GM19438 (cell line): ENCODE data around the gene NEB.
"Not testable (repeated sequence)": the region's sequence is repeated elsewhere in the genome, so short reads cannot be mapped to it uniquely, and the experiment has no call there.

Experiments used
- ATAC-seq: cut with Tn5 transposase; IDR thresholded peaks from one replicate; pipeline ENCODE4 v1.9.1; 2021; ENCODE audit warnings: low read depth; ENCODE audit not compliant: unreplicated experiment

NEB gene

GRCh38 chr2:151707857-151708256, 26.4 kb downstream of the NEB start:
- ATAC-seq, result no peak

- not testable (repeated sequence) for ATAC-seq
These were observed 29.8 kb downstream of the NEB start for GRCh38 chr2:151704480-151704961.

DNA sequence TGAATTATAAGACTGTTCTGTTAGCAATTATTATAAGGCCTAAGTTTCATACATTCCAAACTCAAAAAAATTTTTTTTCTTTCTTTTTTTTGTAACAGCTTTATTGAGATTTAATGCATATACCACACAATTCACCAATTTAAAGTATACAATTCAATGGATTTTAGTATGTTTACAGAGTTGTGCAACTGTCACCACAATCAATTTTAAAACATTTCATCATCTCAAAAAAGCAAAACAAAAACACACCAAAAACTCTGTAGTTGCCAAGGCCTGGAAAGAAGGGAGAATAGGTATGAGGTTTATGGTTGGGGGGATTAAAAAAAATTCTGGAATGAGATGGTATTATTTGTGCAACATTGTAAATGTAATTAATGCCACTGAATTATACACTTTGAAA, 36.1 kb downstream of the NEB start:
- not testable (repeated sequence) for ATAC-seq

DNA sequence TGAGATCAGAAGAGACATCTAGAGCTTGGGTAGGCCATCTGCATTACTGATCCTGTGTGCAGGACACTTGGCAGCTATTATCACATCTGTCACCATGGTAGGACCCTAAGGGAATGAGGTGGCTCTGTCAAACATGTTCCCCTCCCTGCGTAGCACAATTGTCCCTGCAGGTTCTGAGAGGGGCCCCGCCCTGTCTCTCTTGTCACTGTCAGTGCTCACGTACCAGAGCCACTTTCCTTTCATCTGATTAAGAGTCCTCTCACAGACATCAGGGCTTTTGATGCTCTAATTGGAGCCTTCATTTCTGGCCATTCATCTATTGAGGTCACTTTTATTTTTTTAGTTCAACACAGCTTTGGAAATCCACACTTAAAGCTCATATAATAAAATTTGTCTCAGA, 38.5 kb downstream of the NEB start:
- ATAC-seq, result no peak

DNA sequence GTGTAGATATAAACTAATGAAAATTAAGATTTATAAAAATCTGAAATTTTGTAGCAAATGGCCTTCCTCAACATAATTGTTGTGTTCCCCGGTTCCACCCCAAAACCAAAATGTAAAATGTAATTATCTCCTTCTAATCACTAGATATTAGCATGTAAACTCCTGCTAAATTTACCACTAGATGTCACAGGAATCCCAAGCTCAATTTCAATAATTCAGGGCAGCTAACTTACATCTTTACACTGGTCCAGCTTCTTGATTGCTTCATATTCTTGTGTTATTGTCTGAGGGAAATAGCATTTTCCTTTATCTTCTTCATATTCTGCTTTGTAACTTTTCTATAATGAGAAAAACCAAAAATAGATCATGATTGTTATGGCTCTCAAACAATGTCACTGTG, 42.6 kb downstream of the NEB start:
- ATAC-seq, result no peak

- ATAC-seq, result no peak
These were observed 45.6 kb downstream of the NEB start for GRCh38 chr2:151688719-151689118.

DNA sequence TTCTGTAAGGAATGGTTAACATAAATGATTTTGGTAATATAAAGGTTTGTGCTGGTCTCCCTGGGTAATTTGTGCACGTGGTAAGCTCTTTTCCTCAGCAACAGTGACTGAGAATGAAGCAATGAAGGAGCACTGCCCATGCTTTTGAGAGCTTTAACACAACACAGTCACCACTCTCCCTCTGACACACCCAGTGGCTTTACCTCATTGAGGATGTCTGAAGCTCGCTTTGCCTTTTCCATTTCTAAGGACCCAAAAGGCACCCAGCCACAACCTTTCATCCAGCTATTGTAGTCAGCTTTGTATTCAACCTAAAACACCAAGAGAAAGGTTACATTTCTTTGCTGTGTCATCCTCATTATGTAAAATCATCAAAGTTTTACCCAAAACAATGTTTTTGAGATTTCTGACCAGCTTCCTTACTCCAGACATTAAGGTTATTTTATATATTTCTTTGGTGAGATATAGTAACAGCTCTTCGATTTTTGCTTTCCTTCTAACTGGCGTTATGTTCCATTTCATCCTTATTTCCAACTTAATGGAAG, 51.7 kb downstream of the NEB start:
- ATAC-seq, result no peak

DNA sequence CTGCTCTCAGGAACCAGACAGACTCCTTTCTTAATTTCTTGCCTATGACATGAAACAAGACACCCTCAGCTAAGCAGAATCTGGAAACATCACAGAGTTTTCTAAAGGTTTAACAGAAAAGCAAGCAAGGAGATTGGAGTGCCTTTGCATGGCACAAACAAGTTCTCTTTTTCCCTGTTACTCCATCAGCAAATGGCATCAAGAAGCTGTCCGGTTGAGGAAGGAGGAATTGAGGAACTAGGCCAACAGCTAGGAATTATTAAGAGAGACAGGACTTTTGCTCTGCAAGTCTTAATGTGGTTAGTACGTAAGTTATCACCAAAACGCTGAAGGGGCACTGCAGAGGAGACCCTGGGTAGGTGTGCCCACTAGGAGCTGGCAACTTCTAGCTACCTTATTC, 53.2 kb downstream of the NEB start:
- no peak for ATAC-seq

- no peak for ATAC-seq
These were observed 54.3 kb downstream of the NEB start for GRCh38 chr2:151679994-151680393.

DNA sequence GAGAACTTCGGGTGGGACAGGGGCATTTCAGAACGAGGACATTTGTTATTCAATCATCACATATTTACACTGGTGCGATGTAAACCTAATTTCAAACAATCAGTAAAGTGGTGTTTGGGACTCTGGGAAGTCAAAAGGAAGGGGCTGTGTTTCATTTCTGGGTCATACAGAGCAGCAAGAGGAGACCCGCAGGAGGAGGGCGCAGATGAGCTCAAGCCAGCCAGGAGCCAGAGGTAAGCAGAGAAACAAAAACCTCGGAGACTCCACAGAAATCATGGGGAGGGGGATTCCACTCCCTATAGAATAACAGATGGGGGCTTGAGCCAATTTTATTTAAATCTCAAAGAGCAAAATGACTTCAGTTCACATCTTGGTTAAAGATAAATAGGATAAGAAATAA, 55.4 kb downstream of the NEB start:
- no peak for ATAC-seq

DNA sequence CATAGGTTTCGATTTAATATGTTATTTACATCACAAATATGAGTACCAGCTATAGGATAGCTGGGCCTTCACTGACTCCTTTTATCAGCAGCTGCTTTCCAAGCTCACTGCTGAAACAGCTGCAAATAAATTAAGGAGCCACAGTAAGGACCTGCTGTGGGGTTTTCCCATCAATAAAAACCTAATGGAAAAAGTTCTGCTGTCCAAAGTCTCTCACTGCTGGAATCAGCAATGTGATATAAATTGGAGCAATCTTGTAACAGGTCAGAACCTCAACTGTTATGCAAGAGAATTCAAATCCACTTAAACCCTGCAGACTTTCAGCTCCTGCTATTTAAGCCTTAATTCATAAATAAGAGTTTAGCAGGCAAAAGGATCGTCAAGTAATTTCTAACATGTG, 61.3 kb downstream of the NEB start:
- ATAC-seq, result no peak

- ATAC-seq, result no peak
These were observed 62.0 kb downstream of the NEB start for GRCh38 chr2:151672277-151672676.

DNA sequence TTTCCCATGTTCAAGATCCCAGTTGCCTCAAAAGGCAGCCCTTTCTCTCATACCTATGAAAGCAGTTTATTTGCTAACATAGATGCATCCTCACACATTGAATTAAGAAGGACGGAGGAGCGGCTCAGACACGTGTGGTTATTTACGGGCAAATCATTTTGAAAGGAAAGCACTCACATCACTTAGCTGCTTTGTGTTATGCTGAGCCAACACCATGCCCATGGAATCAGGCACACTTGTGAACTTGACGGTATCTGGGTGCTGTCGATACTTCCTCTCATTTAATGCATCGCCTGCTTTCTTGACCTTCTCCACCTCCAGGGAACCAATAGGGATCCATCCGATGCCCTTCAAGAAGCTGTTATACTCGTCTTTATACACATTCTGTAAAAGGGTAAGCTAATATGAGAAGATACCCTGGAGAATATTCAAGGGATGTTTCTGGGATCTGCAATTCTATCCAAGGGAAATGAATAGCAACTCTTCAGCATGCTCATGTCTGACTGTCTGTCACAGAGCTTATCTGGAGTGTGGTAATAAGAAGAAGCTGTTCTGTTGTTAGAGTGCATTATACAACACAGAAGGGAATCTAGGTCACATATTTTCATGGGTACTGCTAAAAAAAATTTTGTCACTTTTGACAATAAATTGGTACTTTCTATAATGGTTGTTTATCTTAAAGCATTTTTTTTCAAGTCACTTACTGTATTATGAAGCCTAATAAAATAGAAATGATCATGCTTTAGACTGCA, 63.3 kb downstream of the NEB start:
- ATAC-seq, result no peak

DNA sequence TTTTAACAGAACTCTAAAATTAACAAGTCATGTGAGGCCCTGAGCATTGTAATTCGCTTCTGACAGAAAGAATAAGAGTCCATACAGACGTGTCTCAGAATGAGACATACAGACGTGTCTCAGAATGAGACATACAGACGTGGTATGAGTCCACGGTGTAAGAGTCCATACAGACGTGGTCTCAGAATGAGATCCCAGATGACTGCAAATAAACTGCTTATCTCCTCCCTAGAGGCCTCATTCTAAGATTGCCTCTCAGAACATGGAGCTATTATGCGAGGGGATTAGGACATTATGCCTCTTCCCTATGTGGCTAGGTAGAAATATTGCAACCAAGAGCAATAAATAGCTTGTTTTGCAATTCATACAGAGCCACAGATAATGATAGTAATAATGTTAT, 63.9 kb downstream of the NEB start:
- ATAC-seq, result no peak

GRCh38 chr2:151669585-151670081, 64.6 kb downstream of the NEB start:
- ATAC-seq, result no peak

DNA sequence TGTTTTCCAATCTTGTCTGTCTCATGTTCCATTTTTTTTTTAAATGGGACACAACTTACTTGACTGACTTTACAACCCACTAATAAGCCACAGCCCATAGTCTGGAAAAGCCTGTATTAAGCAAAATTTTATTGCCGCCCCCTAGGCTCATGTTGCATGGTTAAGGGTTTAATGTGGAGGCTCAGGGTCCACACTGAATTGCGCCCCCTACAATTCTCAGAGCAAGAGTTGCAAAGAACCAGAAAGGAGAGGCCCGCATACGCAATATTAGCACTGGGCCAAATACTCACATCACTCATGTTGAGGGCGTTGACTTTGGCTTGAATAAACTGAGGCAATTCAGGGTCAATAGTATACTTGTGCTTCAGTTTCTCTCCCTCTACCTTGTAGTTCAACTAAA, 65.5 kb downstream of the NEB start:
- ATAC-seq, result no peak

GRCh38 chr2:151665959-151666358, 68.3 kb downstream of the NEB start:
- no peak for ATAC-seq

GRCh38 chr2:151664520-151664919, 69.8 kb downstream of the NEB start:
- ATAC-seq, result no peak

DNA sequence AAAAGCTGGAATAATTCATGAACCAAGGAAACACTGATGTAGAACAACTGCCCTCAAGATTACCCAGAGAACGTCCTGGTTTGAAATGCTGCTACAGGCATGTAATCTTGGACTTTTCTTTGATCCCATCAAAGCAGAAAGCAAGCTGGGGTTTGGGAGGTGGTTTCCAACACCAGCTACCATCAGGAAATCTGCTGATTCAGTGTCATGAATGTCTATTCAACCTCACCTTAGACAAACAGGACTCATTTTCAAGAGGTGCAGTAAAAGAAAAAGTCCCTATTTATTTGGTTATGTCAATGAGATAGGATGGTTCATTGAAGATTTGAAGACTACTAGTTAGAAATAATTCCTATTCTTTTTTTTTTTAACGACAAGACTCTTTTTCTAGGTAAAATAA, 72.7 kb downstream of the NEB start:
- ATAC-seq, result no peak

GRCh38 chr2:151658081-151658480, 76.2 kb downstream of the NEB start:
- ATAC-seq, result no peak

DNA sequence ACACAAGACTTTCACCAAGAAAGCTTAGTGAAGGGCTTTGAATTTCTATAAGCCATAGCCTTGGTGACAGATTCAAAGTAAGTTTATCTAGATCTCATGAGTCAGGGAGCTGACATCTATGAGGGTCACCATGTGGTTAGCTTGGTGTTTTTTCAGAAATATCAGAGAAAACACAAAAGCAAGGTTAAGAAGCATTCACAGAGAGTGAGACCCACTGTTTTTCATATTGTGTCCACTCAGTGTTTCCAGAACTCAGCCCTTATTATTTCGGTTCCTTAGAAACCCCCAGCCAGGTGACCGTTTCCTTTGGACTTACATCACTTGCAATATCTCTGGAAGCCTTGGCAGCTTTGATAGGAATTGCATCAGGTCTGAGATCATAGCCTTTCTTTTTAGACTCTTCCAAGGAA, 76.6 kb downstream of the NEB start:
- ATAC-seq, result no peak

GRCh38 chr2:151655663-151656398, 78.4 kb downstream of the NEB start:
- no peak for ATAC-seq
